T-helper 17 cell (primary cell): ENCODE measurements around the gene TRMT5. TPM values are rescaled to one million over a fixed set of nuclear protein-coding genes. Genes with fewer than 3 reads are reported as not detected.

Source experiments
- ATAC-seq: fragments of 150-1000 bp; cut with Tn5 transposase; 2 replicates; pipeline ENCODE4 v1.10.0; 2021; ENCODE audit warnings: mild to moderate bottlenecking, moderate library complexity
- DNase-seq, 3 donors: peaks; one replicate each; pipeline versions ENCODE4 v3.0.0 to v3.0.0-alpha.2; 2020 to 2021
- H3K9me3 ChIP-seq: one replicate; pipeline ENCODE4 v1.7.0; 2013; ENCODE audit warnings: low read length, mild to moderate bottlenecking; ENCODE audit not compliant: control insufficient read depth, poor library complexity, severe bottlenecking
- H3K27ac Mint-ChIP-seq: one replicate; pipeline ENCODE4 v1.8.0; 2022; ENCODE audit warnings: mild to moderate bottlenecking, moderate library complexity, mixed read lengths
- H3K27me3 Mint-ChIP-seq: one replicate; pipeline ENCODE4 v1.8.0; 2022; ENCODE audit warnings: mixed read lengths
- H3K36me3 Mint-ChIP-seq: one replicate; pipeline ENCODE4 v1.8.0; 2022; ENCODE audit warnings: low read depth, mixed read lengths
- H3K4me1 Mint-ChIP-seq: one replicate; pipeline ENCODE4 v1.8.0; 2022; ENCODE audit warnings: mild to moderate bottlenecking, mixed read lengths
- H3K4me3 Mint-ChIP-seq: one replicate; pipeline ENCODE4 v1.8.0; 2022; ENCODE audit warnings: mild to moderate bottlenecking, moderate library complexity, mixed read lengths
- total RNA-seq, 4 donors: library from RNA in 2 of 4; stranded (reverse) in 2 of 4; gene quantifications; one replicate each; pipeline ENCODE4 v1.2.3 and lab custom pipeline; 2022 to 2026

The TRMT5 gene
- total RNA-seq, 2 donors from 2014 or later: 2.8 to 3.6 TPM

DNA sequence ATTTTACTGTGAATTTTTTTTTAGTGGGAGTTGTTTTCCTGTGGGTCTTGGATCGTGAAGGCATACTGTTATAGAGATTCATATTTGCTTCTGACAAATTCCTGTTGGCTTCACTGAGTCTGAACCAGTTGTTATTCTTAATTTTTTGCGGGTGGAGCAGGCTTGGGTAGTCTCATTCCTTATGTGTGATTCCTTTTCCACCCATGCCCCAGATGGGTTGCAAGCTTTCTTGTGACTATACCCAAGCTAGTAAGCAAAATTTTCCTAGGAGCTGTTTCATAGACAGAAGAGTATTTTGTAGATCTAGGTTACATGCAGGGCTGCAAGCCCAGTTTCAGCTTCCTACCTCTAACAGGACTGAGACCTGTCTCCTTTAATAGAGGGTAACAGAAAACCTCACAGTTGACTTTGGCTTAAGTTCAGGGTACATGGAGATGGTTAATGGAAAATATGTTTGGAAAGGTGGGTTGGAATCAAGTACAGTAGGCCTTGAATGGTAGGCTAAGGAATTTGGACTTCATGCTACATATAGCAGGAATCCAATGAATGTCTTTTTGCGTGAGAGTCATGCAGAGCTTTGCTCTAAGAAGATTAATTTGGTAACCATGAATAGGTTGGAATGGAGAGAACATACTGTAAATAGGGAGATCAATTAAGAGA lies 29.0 kb downstream of the TRMT5 start:
- Mint-ChIP-seq H3K27ac (no peak overlapping the region), H3K4me1 (no peaks in the 10 kb centered on the region), H3K27me3 (no peaks in the 10 kb centered on the region), H3K36me3 (no peaks in the 10 kb centered on the region), H3K4me3 (no peak overlapping the region)
- no peak for ATAC-seq
- DNase-seq: no peak
- H3K9me3 ChIP-seq: no peaks in the 10 kb centered on the region

DNA sequence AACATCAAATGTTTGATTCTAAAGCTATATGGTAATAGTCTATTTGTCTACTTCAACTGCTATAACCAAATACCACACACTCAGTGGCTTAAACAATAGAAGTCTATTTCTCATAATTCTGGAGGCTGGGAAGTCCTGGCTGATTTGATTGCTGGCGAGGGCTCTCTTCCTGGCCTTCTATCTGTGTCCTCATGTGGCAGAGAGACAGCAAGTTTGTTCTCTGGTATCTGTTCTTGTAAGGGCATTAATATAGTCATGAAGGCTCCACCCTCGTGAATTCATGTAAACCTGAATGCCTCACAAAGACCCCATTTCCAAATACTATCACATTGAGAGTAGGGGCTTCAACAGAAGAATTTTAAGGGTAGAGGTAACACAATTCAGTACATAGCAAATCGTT lies 34.1 kb downstream of the TRMT5 start:
- peaks cover 4% of the 10 kb centered on the region for H3K4me1 Mint-ChIP-seq
- no peaks in the 10 kb centered on the region for H3K27me3 Mint-ChIP-seq
- no peaks in the 10 kb centered on the region for H3K9me3 ChIP-seq
- peaks cover 5% of the 10 kb centered on the region for H3K36me3 Mint-ChIP-seq
- ATAC-seq: no peak
- no peak for DNase-seq
- H3K27ac Mint-ChIP-seq: no peak overlapping the region
- no peak overlapping the region for H3K4me3 Mint-ChIP-seq

DNA sequence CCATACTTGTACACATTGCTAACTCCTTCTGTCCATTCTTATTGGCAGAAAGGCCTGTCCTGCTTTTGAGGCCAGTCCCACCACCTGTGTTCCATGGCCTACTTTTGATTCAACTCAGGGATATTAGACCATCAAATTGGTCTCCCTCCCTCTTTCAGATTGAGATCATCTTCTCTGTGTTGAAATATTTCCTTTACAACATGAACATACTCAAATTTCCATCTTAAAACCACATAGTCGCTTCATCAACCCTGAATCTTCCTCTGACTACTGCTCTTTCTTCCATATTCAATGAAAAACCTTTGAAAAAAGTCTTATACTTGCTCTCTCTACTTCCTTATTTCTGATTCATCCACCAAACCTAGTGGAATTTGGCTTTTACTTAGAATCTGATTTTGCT lies 34.9 kb downstream of the TRMT5 start:
- ATAC-seq: no peak
- Mint-ChIP-seq H3K4me1 (peaks cover 4% of the 10 kb centered on the region), H3K27me3 (no peaks in the 10 kb centered on the region), H3K4me3 (no peak overlapping the region), H3K27ac (no peak overlapping the region), H3K36me3 (peaks cover 5% of the 10 kb centered on the region)
- H3K9me3 ChIP-seq: no peaks in the 10 kb centered on the region
- DNase-seq: no peak

DNA sequence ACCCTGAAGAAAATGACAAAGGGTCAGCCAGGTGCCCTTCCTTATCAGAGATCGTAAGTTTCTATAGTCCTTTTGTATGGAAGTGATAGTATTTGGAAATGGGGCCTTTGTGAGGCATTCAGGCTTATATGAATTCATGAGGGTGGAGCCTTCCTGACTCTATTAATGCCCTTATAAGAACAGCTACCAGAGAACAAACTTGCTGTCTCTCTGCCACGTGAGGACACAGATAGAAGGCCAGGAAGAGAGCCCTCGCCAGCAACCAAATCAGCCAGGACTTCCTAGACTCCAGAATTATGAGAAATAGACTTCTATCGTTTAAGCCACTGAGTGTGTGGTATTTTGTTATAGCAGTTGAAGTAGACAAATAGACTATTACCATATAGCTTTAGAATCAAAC lies 36.7 kb downstream of the TRMT5 start:
- H3K36me3 Mint-ChIP-seq: peaks cover 5% of the 10 kb centered on the region
- H3K27me3 Mint-ChIP-seq: no peaks in the 10 kb centered on the region
- no peak overlapping the region for H3K4me3 Mint-ChIP-seq
- peaks cover 4% of the 10 kb centered on the region for H3K4me1 Mint-ChIP-seq
- no peak for DNase-seq
- ATAC-seq: no peak
- H3K9me3 ChIP-seq: no peaks in the 10 kb centered on the region
- H3K27ac Mint-ChIP-seq: no peak overlapping the region

DNA sequence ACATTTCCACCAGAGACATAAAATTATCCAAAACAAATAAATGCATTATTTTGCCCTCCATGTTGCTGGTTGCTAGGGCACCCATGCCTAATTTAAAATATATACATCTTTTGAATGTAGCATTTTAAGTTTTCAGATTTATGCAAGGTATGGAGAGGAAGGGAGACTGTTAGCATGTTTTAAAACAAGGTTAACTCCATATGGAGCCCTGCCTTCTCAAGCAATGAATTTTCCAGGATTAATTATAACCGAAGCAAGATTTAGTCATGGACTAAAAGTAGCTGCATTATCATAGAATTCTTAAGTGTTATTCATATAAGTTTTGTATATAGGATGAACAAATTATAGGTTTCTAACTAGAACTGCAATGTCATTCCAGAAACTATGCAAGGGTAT lies 37.2 kb downstream of the TRMT5 start:
- ATAC-seq: no peak
- Mint-ChIP-seq H3K27ac (no peak overlapping the region), H3K4me3 (no peak overlapping the region), H3K27me3 (no peaks in the 10 kb centered on the region), H3K36me3 (peaks cover 5% of the 10 kb centered on the region), H3K4me1 (peaks cover 4% of the 10 kb centered on the region)
- no peak for DNase-seq
- no peaks in the 10 kb centered on the region for H3K9me3 ChIP-seq

DNA sequence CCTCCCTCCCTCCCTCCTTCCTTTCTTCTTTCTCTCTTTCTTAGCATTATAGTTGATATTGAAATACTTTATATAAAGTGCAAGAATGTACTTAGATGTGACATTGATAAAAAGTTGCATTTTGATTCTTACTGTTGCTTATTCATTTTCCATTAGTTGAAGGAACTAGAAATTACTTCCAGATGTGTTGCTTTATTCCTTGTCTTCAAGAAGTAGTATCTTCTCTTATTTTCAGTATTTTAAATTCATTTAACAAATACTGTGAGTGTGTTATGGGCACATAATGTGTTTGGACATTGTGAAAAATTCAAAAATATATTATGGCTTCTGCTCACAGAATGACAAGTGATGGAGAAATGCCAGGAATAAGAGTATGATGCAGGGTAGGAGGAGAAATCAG lies 45.6 kb downstream of the TRMT5 start:
- H3K27ac Mint-ChIP-seq: no peak overlapping the region
- no peak for DNase-seq
- no peaks in the 10 kb centered on the region for H3K27me3 Mint-ChIP-seq
- no peaks in the 10 kb centered on the region for H3K36me3 Mint-ChIP-seq
- H3K4me3 Mint-ChIP-seq: no peak overlapping the region
- peaks cover 3% of the 10 kb centered on the region for H3K4me1 Mint-ChIP-seq
- no peak for ATAC-seq
- no peaks in the 10 kb centered on the region for H3K9me3 ChIP-seq

DNA sequence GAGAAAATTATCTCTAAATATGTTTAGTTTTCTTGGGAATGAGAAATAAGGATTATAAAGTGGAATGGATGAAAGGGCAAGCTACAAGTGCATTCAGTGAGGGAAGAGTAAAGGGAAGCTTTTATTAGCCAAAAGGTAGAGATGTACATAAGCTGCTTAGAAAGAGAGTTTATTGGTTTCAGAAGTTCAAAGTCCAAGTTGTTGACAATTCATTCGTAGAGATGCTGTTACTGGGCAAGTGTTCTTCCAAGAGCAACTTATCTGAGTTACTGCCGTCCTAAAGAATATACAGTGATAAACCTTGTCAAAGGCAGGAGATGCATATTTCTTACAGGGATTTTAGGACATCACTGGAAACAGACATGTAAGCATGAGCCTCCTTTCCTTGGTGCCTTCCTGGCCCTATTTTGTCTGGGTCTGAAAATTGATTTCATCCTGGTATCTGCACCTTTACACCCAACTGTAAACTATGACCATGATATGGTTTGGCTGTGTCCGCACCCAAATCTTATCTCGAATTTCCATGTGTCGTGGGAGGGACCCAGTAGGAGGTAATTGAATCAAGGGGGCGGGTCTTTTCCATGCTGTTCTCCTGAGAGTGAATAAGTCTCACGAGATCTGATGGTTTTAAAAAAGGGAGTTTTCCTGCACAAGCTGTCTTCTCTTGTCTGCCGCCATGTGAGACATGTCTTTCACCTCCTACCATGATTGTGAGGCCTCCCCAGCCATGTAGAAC lies 46.8 kb downstream of the TRMT5 start:
- Mint-ChIP-seq H3K27me3 (no peaks in the 10 kb centered on the region), H3K27ac (no peak overlapping the region), H3K36me3 (no peaks in the 10 kb centered on the region), H3K4me3 (no peak overlapping the region), H3K4me1 (peaks cover 3% of the 10 kb centered on the region)
- ATAC-seq: no peak
- no peaks in the 10 kb centered on the region for H3K9me3 ChIP-seq
- no peak for DNase-seq

DNA sequence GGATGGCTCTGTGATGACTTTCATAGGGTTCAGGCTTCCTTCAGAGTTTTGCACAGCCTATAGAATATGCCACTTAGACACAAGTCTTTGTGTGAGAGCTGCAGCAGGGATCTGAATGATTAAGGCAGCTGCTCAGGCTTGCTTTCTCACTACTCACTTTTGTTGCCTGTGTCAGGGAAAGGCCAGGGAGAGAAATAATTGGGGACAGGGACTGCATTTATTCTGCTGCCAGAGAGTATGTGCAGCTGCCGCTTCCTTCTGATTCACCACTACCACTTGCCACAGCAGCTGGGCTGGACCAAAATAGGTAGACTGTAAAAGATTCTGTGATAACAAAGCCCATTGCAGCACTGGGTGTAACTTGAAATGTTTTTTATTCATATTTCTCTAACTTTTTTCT lies 49.7 kb downstream of the TRMT5 start:
- ATAC-seq (no peak), DNase-seq (no peak)
- no peaks in the 10 kb centered on the region for H3K36me3 Mint-ChIP-seq
- no peaks in the 10 kb centered on the region for H3K9me3 ChIP-seq
- H3K4me3 Mint-ChIP-seq: no peak overlapping the region
- H3K27me3 Mint-ChIP-seq: no peaks in the 10 kb centered on the region
- peaks cover 3% of the 10 kb centered on the region for H3K4me1 Mint-ChIP-seq
- no peak overlapping the region for H3K27ac Mint-ChIP-seq

DNA sequence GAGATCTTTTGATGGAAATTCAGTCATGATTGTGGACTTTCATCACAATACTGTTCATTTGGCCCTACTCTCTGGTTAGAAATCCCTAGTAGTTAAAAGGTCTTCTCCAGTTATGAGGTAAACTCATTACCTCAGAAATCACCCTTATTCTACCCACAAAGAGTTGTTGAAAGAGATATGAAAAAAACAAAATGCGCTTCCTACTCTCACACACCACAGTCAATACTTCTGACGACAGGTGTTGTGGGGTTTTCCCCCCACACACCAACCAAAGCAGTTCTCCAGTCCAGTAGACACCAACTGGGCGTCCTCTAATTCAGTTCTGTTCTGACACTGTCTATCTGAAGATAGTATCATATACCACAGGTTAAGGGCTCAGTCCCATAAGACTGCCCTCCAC lies 54.9 kb downstream of the TRMT5 start:
- ATAC-seq: no peak
- Mint-ChIP-seq H3K4me1 (no peaks in the 10 kb centered on the region), H3K36me3 (no peaks in the 10 kb centered on the region), H3K27me3 (no peaks in the 10 kb centered on the region), H3K4me3 (no peak overlapping the region), H3K27ac (no peak overlapping the region)
- H3K9me3 ChIP-seq: no peaks in the 10 kb centered on the region
- no peak for DNase-seq

DNA sequence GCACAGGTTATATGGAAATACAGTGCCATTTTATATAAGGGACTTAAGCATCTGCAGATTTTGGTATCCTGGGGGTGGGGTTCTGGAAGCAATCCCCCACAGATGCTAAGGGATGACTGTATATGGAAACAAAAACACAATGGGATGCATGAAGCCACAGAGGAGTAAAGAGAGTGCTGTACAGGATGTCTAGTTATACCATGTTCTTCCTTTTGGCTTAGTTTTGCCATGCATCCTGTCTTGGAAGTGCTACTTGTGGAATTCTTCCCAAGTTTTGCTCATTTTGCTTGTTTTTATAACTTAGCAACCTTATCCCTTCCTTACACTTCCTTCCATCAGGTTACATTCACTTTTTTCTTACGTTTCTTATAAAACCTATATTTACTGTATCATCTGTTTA lies 55.6 kb downstream of the TRMT5 start:
- H3K4me1 Mint-ChIP-seq: no peaks in the 10 kb centered on the region
- no peaks in the 10 kb centered on the region for H3K27me3 Mint-ChIP-seq
- no peaks in the 10 kb centered on the region for H3K9me3 ChIP-seq
- DNase-seq (no peak), ATAC-seq (no peak)
- no peaks in the 10 kb centered on the region for H3K36me3 Mint-ChIP-seq
- no peak overlapping the region for H3K4me3 Mint-ChIP-seq
- H3K27ac Mint-ChIP-seq: no peak overlapping the region

DNA sequence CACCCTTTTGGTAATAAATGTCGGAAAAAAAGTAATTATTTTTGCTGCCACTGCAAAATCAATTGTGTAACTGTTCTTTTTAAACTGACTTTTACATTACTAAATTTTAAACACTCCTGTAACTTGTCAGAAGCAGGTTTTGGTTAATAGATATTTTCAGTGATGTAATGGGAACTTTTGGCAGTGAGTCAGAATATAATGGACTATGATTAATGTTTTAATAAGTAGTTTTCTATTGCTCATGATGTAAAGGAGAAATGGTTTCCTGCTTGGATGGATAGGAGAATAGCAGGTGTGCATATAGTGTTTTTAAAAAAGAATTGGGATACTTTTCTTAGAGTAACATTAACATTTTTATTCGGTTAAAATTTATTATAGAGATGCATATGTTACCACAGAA lies 58.8 kb downstream of the TRMT5 start:
- Mint-ChIP-seq H3K36me3 (peaks cover 2% of the 10 kb centered on the region), H3K4me3 (no peak overlapping the region), H3K27me3 (no peaks in the 10 kb centered on the region), H3K27ac (no peak overlapping the region), H3K4me1 (no peaks in the 10 kb centered on the region)
- H3K9me3 ChIP-seq: no peaks in the 10 kb centered on the region
- ATAC-seq: no peak
- DNase-seq: no peak

Other genes with a start within 250 kb of the TRMT5 start
- gene MNAT1, start 246.3 kb downstream of the TRMT5 start, total RNA-seq: 10 to 100 TPM; 16.1 to 19.5 TPM
- 10 to 100 TPM; 10.4 to 15.8 TPM for gene SLC38A6, start 166 bp upstream of the TRMT5 start, total RNA-seq